HCT116 (cell line): Measurements from ENCODE around the gene IRF9. TPM values are rescaled to one million over a fixed set of nuclear protein-coding genes. Genes with fewer than 3 reads are reported as not detected.

Source experiments
- ATAC-seq: fragments of 200-7000 bp; cut with Tn5 transposase; 2 replicates; pipeline ENCODE4 v1.9.1; 2020; ENCODE audit warnings: mild to moderate bottlenecking, moderate library complexity
- BruUV-seq: library from RNA; stranded (reverse); fragments of 400-500 nt; replicated peaks from 2 replicates; lab custom pipeline; 2021; lab: Mats Ljungman, UMichigan
- CTCF ChIA-PET: fragments of 300-600 bp; sonication (Branson Sonifier 250); formaldehyde crosslinking; loops from one replicate; lab custom pipeline; 2021; ENCODE audit warnings: antibody characterized with exemption; lab: Charles Lee
- POLR2A ChIA-PET: fragments of 300-600, 350-600 bp; sonication (Branson Sonifier 250); formaldehyde crosslinking; loops from one replicate; lab custom pipeline; 2021; ENCODE audit warnings: antibody characterized with exemption; lab: Charles Lee
- RAD21 ChIA-PET, 2 experiments: fragments of 300-600 bp; sonication (Branson Sonifier 250); formaldehyde crosslinking; loops; one replicate each; lab custom pipeline; 2023; ENCODE audit warnings: low total read pairs in 2 of 2; ENCODE audit not compliant: uncharacterized antibody in 2 of 2, unreplicated experiment in 2 of 2, low non-redundant PET in 1 of 2; lab: Charles Lee
- DNase-seq: peaks from one replicate; pipeline ENCODE4 v3.0.0-alpha.2; 2010; ENCODE audit warnings: low read depth, low spot score
- H2AFZ ChIP-seq: fragments of 200-600 bp; shearing (Covaris generic), sonication (generic); 2 replicates; pipeline ENCODE4 v1.6.1; 2017; ENCODE audit warnings: low read depth, mixed run types, mixed read lengths, antibody characterized with exemption, low read length; ENCODE audit not compliant: poor library complexity, severe bottlenecking
- H3K27ac ChIP-seq: 2 replicates; pipeline ENCODE4 v1.5.1; 2012; ENCODE audit warnings: low read depth, low read length
- H3K27me3 ChIP-seq: fragments of 200-600 bp; sonication (generic); 2 replicates; pipeline ENCODE4 v1.6.1; 2016; ENCODE audit warnings: mixed run types, low read length, mixed read lengths; ENCODE audit not compliant: insufficient read depth
- H3K36me3 ChIP-seq, 2 experiments: fragments of 200-500 bp in 1 of 2; fragments of 200-600 bp in 1 of 2; sonication (Bioruptor generic) in 1 of 2; sonication (generic) in 1 of 2; 2 replicates each; pipeline versions ENCODE4 v1.5.1 to v1.6.1; 2014 to 2016; ENCODE audit warnings: low read length in 2 of 2, inconsistent platforms in 1 of 2, mixed read lengths in 1 of 2, mixed run types in 1 of 2; ENCODE audit not compliant: insufficient read depth in 2 of 2, control insufficient read depth in 1 of 2
- H3K4me1 ChIP-seq, 2 experiments: fragments of 200-600 bp in 1 of 2; sonication (generic) in 1 of 2; 2 replicates each; pipeline versions ENCODE4 v1.5.1 to v1.6.1; 2012 to 2017; ENCODE audit warnings: low read length in 2 of 2, inconsistent platforms in 1 of 2, mild to moderate bottlenecking in 1 of 2, mixed read lengths in 1 of 2, mixed run types in 1 of 2, moderate library complexity in 1 of 2; ENCODE audit not compliant: insufficient read depth in 2 of 2, control insufficient read depth in 1 of 2
- H3K4me2 ChIP-seq: fragments of 200-600 bp; sonication (generic); 2 replicates; pipeline ENCODE4 v1.6.1; 2017; ENCODE audit warnings: mixed run types, low read length, mixed read lengths
- H3K4me3 ChIP-seq, 2 experiments: fragments of 200-600 bp in 1 of 2; sonication (generic) in 1 of 2; replicated peaks in 1 of 2; 2 replicates each; pipeline ENCODE4 v1.5.1; 2011 to 2016; ENCODE audit warnings: low read length in 2 of 2, control low read depth in 1 of 2, low read depth in 1 of 2, mild to moderate bottlenecking in 1 of 2, mixed read lengths in 1 of 2, mixed run types in 1 of 2
- H3K79me2 ChIP-seq: fragments of 200-600 bp; sonication (generic); 2 replicates; pipeline ENCODE4 v1.6.1; 2017; ENCODE audit warnings: mild to moderate bottlenecking, mixed run types, low read length, moderate library complexity, mixed read lengths; ENCODE audit not compliant: insufficient read depth
- H3K9ac ChIP-seq: fragments of 200-600 bp; sonication (generic); 2 replicates; pipeline ENCODE4 v1.6.1; 2016; ENCODE audit warnings: low read length, mixed read lengths
- H3K9me2 ChIP-seq: fragments of 200-600 bp; sonication (generic), shearing (Covaris generic); 2 replicates; pipeline ENCODE4 v1.6.1; 2017; ENCODE audit warnings: mixed run types, mild to moderate bottlenecking, moderate library complexity; ENCODE audit not compliant: insufficient read depth
- H3K9me3 ChIP-seq, 2 experiments: fragments of 200-500 bp in 1 of 2; fragments of 200-600 bp in 1 of 2; sonication (Bioruptor generic) in 1 of 2; sonication (generic) in 1 of 2; 2 replicates each; pipeline ENCODE4 v1.6.1; 2014 to 2017; ENCODE audit warnings: low read length in 2 of 2, mixed read lengths in 2 of 2, inconsistent platforms in 1 of 2, low read depth in 1 of 2, mild to moderate bottlenecking in 1 of 2, mixed run types in 1 of 2, moderate library complexity in 1 of 2; ENCODE audit not compliant: control insufficient read depth in 1 of 2, insufficient read depth in 1 of 2
- H4K20me1 ChIP-seq: fragments of 200-600 bp; sonication (generic), shearing (Covaris generic); 2 replicates; pipeline ENCODE4 v1.6.1; 2017; ENCODE audit warnings: mixed run types, mild to moderate bottlenecking, moderate library complexity; ENCODE audit not compliant: insufficient read depth
- CEBPB ChIP-seq: IDR thresholded peaks from 2 replicates; pipeline ENCODE4 v1.6.1; 2012; ENCODE audit warnings: low read depth
- EGR1 ChIP-seq: IDR thresholded peaks from 2 replicates; pipeline ENCODE4 v1.6.1; 2012; ENCODE audit warnings: low read depth
- EZH2 ChIP-seq: fragments of 200-600 bp; sonication (generic); IDR thresholded peaks from 2 replicates; pipeline ENCODE4 v1.6.1; 2017; ENCODE audit warnings: antibody characterized with exemption, mixed run types
- FOSL1 ChIP-seq: IDR thresholded peaks from 2 replicates; pipeline ENCODE4 v1.6.1; 2012; ENCODE audit warnings: low read depth
- JUND ChIP-seq: IDR thresholded peaks from 2 replicates; pipeline ENCODE4 v1.6.1; 2012
- RAD21 ChIP-seq: IDR thresholded peaks from 2 replicates; pipeline ENCODE4 v1.6.1; 2012; ENCODE audit warnings: low read depth, mild to moderate bottlenecking
- SIN3A ChIP-seq: IDR thresholded peaks from 2 replicates; pipeline ENCODE4 v1.6.1; 2012; ENCODE audit warnings: low read depth
- SP1 ChIP-seq: IDR thresholded peaks from 2 replicates; pipeline ENCODE4 v1.6.1; 2012; ENCODE audit warnings: low read depth
- SRF ChIP-seq: IDR thresholded peaks from 2 replicates; pipeline ENCODE4 v1.6.1; 2012; ENCODE audit warnings: low read depth
- TCF7L2 ChIP-seq: IDR thresholded peaks from 2 replicates; pipeline ENCODE4 v1.7.0; 2011; ENCODE audit warnings: borderline replicate concordance, inconsistent platforms; ENCODE audit not compliant: insufficient read depth, insufficient read length; ENCODE audit errors: extremely low read depth
- YY1 ChIP-seq: IDR thresholded peaks from 2 replicates; pipeline ENCODE4 v1.6.1; 2011; ENCODE audit warnings: low read length, low read depth, moderate library complexity, mild to moderate bottlenecking; ENCODE audit not compliant: insufficient replicate concordance; ENCODE audit errors: extremely low read depth
- ZNF274 ChIP-seq: fragments of 200-500 bp; sonication (Bioruptor generic); IDR thresholded peaks from 2 replicates; pipeline ENCODE4 v1.6.1; 2014; ENCODE audit warnings: mild to moderate bottlenecking, low read depth, low read length, inconsistent platforms
- intact Hi-C: fragments of 100-400 bp; cut with micrococcal nuclease; formaldehyde crosslinking; loops from 2 replicates; pipeline ENCODE4 v1.10.0; 2022
- total RNA-seq: library from RNA; stranded (reverse); gene quantifications from one replicate; pipeline ENCODE4 v1.2.1, GENCODE V29; 2021; ENCODE audit not compliant: unreplicated experiment
- TF ChIP-seq, protein P1 (sequence below): IDR thresholded peaks from 2 replicates; pipeline ENCODE4 v1.6.1; 2011; ENCODE audit warnings: mild to moderate bottlenecking, low read length, moderate library complexity; ENCODE audit not compliant: insufficient replicate concordance; ENCODE audit errors: extremely low read depth

Gene IRF9
- total RNA-seq, 1 experiment from 2014 or later, result 21.7 TPM

DNA sequence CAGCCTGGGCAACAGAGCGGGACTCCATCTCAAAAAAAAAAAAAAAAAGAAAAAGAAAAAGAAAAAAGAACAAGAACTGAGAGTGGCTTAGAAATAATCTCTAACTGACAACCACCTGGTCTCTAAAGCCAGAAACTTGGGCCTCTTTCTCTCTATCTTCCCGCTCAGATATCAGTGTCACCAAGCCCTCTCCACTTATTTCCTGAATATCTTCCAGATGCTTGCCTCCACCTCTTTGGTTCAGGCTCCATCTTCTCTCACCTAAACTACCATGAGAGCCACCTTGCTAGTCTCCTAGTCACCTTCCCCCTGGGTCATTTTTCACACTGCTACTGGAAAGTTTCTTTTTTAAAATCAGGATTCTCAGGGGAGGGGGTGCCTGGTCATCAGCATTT is 36.0 kb downstream of the IRF9 start:
- peak overlapping the region; percentile 30; the same call in 1 of the 2 replicates for H3K27ac ChIP-seq
- no peak overlapping the region for H2AFZ ChIP-seq
- H3K4me3 ChIP-seq, result no peak overlapping the region
- TF ChIP-seq SIN3A, result no peak
- TF ChIP-seq TCF7L2, result no peak
- no peak for TF ChIP-seq FOSL1
- TF ChIP-seq JUND, result no peak
- no peak for TF ChIP-seq YY1
- no peak for TF ChIP-seq ZNF274
- TF ChIP-seq CEBPB, result no peak
- no peak for TF ChIP-seq RAD21
- TF ChIP-seq SRF, result no peak
- no peak for TF ChIP-seq SP1
- TF ChIP-seq EGR1, result no peak
- TF ChIP-seq, protein P1, sequence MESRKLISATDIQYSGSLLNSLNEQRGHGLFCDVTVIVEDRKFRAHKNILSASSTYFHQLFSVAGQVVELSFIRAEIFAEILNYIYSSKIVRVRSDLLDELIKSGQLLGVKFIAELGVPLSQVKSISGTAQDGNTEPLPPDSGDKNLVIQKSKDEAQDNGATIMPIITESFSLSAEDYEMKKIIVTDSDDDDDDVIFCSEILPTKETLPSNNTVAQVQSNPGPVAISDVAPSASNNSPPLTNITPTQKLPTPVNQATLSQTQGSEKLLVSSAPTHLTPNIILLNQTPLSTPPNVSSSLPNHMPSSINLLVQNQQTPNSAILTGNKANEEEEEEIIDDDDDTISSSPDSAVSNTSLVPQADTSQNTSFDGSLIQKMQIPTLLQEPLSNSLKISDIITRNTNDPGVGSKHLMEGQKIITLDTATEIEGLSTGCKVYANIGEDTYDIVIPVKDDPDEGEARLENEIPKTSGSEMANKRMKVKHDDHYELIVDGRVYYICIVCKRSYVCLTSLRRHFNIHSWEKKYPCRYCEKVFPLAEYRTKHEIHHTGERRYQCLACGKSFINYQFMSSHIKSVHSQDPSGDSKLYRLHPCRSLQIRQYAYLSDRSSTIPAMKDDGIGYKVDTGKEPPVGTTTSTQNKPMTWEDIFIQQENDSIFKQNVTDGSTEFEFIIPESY, result no peak
- no peak for TF ChIP-seq EZH2
- H3K9ac ChIP-seq, result no peak overlapping the region
- peaks cover 30% of the 10 kb centered on the region for H3K79me2 ChIP-seq
- no peaks in the 10 kb centered on the region for H4K20me1 ChIP-seq
- DNase-seq (no peak), ATAC-seq (no peak)
- ChIA-PET POLR2A (no interaction called here), RAD21 (no interaction called here), CTCF (no interaction called here)
- no peaks in the 10 kb centered on the region for H3K27me3 ChIP-seq
- peaks cover 0 to 5% of the 10 kb centered on the region in 2 experiments; a peak in 1 of 4 replicates for H3K9me3 ChIP-seq
- peaks cover 6 to 18% of the 10 kb centered on the region in 2 experiments; a peak in 3 of 4 replicates for H3K36me3 ChIP-seq
- H3K9me2 ChIP-seq, result no peaks in the 10 kb centered on the region
- intact Hi-C loops, result no loop called here
- H3K4me2 ChIP-seq, result peak overlapping the region; percentile 84; the same call in 1 of the 2 replicates
- BruUV-seq, result no TSS peak
- H3K4me1 ChIP-seq, result peaks cover 14 to 26% of the 10 kb centered on the region in 2 experiments
